SK-N-SH treated with all-trans-retinoic acid at 6 μM for 48 hours (cell line): ENCODE measurements around the gene TSSC4.

Experiments
- CREB5 ChIP-seq: fragments of 250-450 bp; sonication (Bioruptor Pico); IDR thresholded peaks from 2 replicates; pipeline ENCODE4 v1.5.1; 2020; ENCODE audit warnings: low read depth, mild to moderate bottlenecking, moderate library complexity
- PATZ1 ChIP-seq: fragments of 250-450 bp; sonication (Bioruptor Pico); IDR thresholded peaks from 2 replicates; pipeline ENCODE4 v1.8.0; 2020; ENCODE audit warnings: mild to moderate bottlenecking, moderate library complexity, borderline replicate concordance
- POU6F1 ChIP-seq: fragments of 250-450 bp; sonication (Bioruptor Pico); IDR thresholded peaks from 2 replicates; pipeline ENCODE4 v1.8.0; 2021; ENCODE audit warnings: low read depth, mild to moderate bottlenecking, moderate library complexity, borderline replicate concordance
- RARB ChIP-seq: fragments of 250-450 bp; sonication (Bioruptor Pico); IDR thresholded peaks from 2 replicates; pipeline ENCODE4 v1.8.0; 2021; ENCODE audit warnings: mild to moderate bottlenecking, moderate library complexity
- TCF4 ChIP-seq: fragments of 250-450 bp; sonication (Bioruptor Pico); IDR thresholded peaks from 2 replicates; pipeline ENCODE4 v1.8.0; 2021; ENCODE audit warnings: mild to moderate bottlenecking, moderate library complexity, borderline replicate concordance
- ZFP3 ChIP-seq: fragments of 250-450 bp; sonication (Bioruptor Pico); IDR thresholded peaks from 2 replicates; pipeline ENCODE4 v1.5.0; 2020; ENCODE audit warnings: mild to moderate bottlenecking, moderate library complexity
- ZFP30 ChIP-seq: fragments of 450-650 bp; formaldehyde crosslinking; IDR thresholded peaks from 2 replicates; pipeline ENCODE4 v1.5.0; 2022; ENCODE audit warnings: mild to moderate bottlenecking, moderate library complexity
- ZNF565 ChIP-seq: fragments of 450-650 bp; formaldehyde crosslinking; conservative IDR thresholded peaks from 2 replicates; pipeline ENCODE4 v1.5.0; 2020; ENCODE audit warnings: low read depth, mild to moderate bottlenecking, moderate library complexity
- ZNF8 ChIP-seq: fragments of 450-650 bp; formaldehyde crosslinking; IDR thresholded peaks from 2 replicates; pipeline ENCODE4 v1.5.0; 2020; ENCODE audit warnings: mild to moderate bottlenecking, moderate library complexity

- no peak for TF ChIP-seq ZNF565 (CRISPR knock-in tag)
- no peak for TF ChIP-seq ZFP30 (CRISPR knock-in tag)
- TF ChIP-seq PATZ1: no peak
- TF ChIP-seq ZNF8: no peak
- no peak for TF ChIP-seq TCF4 (CRISPR knock-in tag)
- no peak for TF ChIP-seq ZFP3 (CRISPR knock-in tag)
- no peak for TF ChIP-seq RARB
- TF ChIP-seq POU6F1 (CRISPR knock-in tag): no peak
- TF ChIP-seq CREB5 (CRISPR knock-in tag): no peak
These were observed 6.4 kb downstream of the TSSC4 start for GRCh38 chr11:2406878-2407410.
